ENCODE results near the gene FILIP1L. TPM values are rescaled to one million over a fixed set of nuclear protein-coding genes. Genes with fewer than 3 reads are reported as not detected.

The FILIP1L gene
- total RNA-seq, 2 donors from 2014 or later = 97.0 to 112 TPM

DNA sequence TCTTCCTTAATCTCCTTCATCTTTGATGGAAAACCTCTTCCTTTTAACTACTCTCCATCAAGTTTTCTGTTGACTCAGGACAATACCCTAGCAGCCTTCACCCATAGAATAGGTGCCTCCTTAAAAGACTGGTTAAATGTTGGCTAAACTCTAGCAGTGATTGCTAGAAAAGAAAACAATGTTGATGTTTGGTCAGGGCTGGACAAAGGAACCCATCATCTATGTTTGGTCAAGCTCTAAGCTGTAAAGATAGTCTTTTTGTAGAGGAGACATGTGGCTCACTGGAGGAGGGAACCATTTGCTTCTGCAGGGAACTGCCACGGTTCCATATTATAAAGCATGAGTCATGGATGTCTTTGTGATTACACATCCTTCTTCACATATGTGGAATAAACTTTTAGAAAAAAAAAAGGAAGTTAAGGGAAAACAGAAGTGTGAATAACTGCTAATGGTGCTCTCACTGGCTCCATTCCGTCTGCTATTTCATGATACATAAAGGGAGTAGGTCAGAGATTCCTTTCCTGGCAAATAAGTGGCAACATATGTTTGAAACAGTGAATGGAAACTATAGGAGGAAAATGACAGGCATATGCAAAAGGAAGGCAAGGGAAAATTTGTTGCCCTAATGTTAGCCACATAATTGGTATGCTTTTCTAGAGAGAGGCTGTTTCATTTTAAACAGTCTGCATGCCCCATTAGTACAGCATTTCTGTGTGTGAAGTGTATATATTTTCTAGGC, 218.4 kb downstream of the FILIP1L start:
- Histone ChIP-seq H3K27me3 (no peaks in the 10 kb centered on the region), H3K36me3 (no peaks in the 10 kb centered on the region), H3K4me1 (peaks cover 0 to 6% of the 10 kb centered on the region in 2 donors), H3K4me3 (no peak overlapping the region), H3K27ac (no peak overlapping the region), H3K9me3 (no peaks in the 10 kb centered on the region)
- no peak for TF ChIP-seq CTCF (IDR thresholded peaks at IDR 0.05)
- no peak for DNase-seq (ENCODE audit: low spot score)

DNA sequence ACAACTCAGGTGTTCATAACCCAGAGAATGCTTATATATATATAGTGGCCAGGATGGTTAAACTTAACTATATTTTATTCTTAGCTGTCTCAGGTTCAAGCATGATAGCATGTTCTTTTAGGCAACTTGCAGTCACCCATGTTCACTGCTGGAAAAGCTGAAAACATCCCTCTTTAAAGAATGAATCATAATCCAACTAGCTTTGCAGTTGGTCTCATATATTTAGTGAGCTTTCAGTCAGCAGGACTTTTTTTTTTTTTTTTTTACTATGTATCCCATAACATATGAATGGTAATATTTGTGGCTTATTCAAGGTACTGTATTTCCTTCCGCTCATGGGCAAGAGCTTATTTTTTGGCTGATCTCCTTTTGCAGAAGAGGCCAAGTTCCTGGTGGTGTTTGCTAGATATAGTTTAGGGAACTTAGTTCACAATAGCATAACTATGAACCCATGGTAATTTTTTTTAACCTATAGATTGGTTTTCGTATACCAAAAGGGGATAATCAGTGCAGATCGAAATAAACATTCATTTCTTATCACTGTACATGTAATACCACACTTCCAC, 219.1 kb downstream of the FILIP1L start:
- H3K36me3 ChIP-seq = no peaks in the 10 kb centered on the region
- no peaks in the 10 kb centered on the region for H3K27me3 ChIP-seq
- DNase-seq (ENCODE audit: low spot score) = no peak
- TF ChIP-seq CTCF (IDR thresholded peaks at IDR 0.05) = no peak
- no peak overlapping the region for H3K27ac ChIP-seq
- no peak overlapping the region for H3K4me3 ChIP-seq
- no peaks in the 10 kb centered on the region for H3K4me1 ChIP-seq
- no peaks in the 10 kb centered on the region for H3K9me3 ChIP-seq

GRCh38 chr3:99892332-99892731, 222.0 kb downstream of the FILIP1L start:
- Histone ChIP-seq H3K27me3 (no peaks in the 10 kb centered on the region), H3K9me3 (no peaks in the 10 kb centered on the region), H3K27ac (no peak overlapping the region), H3K4me1 (no peaks in the 10 kb centered on the region), H3K36me3 (no peaks in the 10 kb centered on the region), H3K4me3 (no peak overlapping the region)
- no peak for DNase-seq (ENCODE audit: low spot score)
- no peak for TF ChIP-seq CTCF (IDR thresholded peaks at IDR 0.05)

DNA sequence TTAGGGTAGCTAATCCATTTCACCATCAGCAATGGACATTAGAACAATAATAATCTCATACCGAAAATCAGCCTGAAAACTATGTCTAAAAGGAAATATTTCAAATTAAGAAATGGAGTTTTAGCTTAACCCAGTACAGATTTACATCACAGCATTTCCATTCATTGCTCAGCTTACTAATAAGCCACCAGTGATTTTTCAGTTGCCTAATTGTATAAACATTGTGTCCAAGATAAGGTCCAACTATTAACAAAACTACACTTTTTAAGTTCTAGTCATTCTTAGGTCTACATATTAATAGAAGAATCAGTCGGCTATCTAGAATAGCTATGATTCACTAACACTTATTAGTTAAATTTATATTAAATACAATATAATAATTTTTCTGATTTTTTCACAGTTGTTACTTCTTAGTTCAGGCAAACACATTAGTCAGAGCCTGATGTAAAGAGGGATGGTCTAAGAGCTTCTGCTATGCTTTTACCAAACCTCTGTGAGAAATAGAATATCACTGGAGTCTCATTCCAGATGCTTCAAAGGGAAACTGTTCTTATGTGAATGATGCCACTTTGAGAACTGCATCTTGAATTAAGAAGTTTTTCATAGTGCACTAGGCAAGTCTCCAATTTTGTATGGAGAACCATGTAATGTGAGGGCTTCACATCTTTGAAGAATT, 222.6 kb downstream of the FILIP1L start:
- no peak for TF ChIP-seq CTCF (IDR thresholded peaks at IDR 0.05)
- no peak overlapping the region for H3K27ac ChIP-seq

DNA sequence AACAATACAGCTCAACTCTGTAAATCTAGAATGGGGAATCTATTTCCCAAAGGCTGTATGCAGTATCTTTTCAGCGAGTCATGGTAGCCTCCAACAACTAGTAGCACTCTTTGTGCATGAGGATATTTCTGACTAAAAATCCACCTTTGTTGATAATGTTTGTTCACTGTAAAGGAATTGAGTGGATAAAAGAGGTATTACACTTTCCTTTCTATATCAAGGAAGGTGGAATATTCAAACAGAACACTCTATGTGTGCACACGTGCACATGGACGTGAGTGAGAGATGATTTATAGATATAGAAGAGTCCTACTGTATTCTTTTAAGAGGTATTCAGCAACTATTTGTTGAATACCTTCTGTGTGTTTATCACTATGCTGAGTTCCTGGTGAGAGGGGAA, 228.4 kb downstream of the FILIP1L start:
- Histone ChIP-seq H3K27me3 (no peaks in the 10 kb centered on the region), H3K27ac (no peak overlapping the region), H3K4me1 (peaks cover 0 to 35% of the 10 kb centered on the region in 2 donors), H3K9me3 (no peaks in the 10 kb centered on the region), H3K4me3 (no peak overlapping the region), H3K36me3 (no peaks in the 10 kb centered on the region)
- TF ChIP-seq CTCF (IDR thresholded peaks at IDR 0.05) = no peak
- DNase-seq (ENCODE audit: low spot score) = no peak

More for the DNA sequence above, 222.6 kb downstream of the FILIP1L start:
- Histone ChIP-seq H3K4me1 (no peaks in the 10 kb centered on the region), H3K36me3 (no peaks in the 10 kb centered on the region), H3K4me3 (no peak overlapping the region), H3K27me3 (no peaks in the 10 kb centered on the region), H3K9me3 (no peaks in the 10 kb centered on the region)
- no peak for DNase-seq (ENCODE audit: low spot score)

Measured in right atrium auricular region (tissue), 2 donors.